Uterus (tissue), 2 donors: ENCODE measurements around the gene WDR59.

Experiments
- CTCF ChIP-seq, 4 experiments: fragments of 200-600 bp in 2 of 4; fragments of 450-650 bp in 2 of 4; sonication (generic) in 2 of 4; IDR thresholded peaks; one replicate each; pipeline ENCODE4 v1.5.1; 2016 to 2019; ENCODE audit warnings: antibody characterized with exemption in 4 of 4, mild to moderate bottlenecking in 2 of 4, moderate library complexity in 1 of 4
- POLR2A ChIP-seq, 2 donors: fragments of 450-650 bp; IDR thresholded peaks; one replicate each; pipeline ENCODE4 v1.6.1; 2016; ENCODE audit warnings: antibody characterized with exemption in 2 of 2, mild to moderate bottlenecking in 1 of 2, moderate library complexity in 1 of 2

GRCh38 chr16:74841904-74842303 lies 143.0 kb downstream of the WDR59 start:
- TF ChIP-seq CTCF (IDR thresholded peaks at IDR 0.05) (no peak), POLR2A (IDR thresholded peaks at IDR 0.05) (no peak)
